ENCODE results near the gene SPATA31E1.

Gene SPATA31E1

GRCh38 chr9:87871425-87872078, 11.1 kb upstream of the SPATA31E1 start:
- TF ChIP-seq POLR2A (IDR thresholded peaks at IDR 0.05; ENCODE audit: low read depth, low read length) (no peak), TAF1 (IDR thresholded peaks at IDR 0.05; ENCODE audit: low read depth, low read length) (no peak), PAX5 (IDR thresholded peaks at IDR 0.05; ENCODE audit: insufficient read depth, low read length, severe bottlenecking) (no peak), POU2F2 (IDR thresholded peaks at IDR 0.05; ENCODE audit: low read depth, low read length) (no peak), POLR2AphosphoS5 (IDR thresholded peaks at IDR 0.05; ENCODE audit: low read depth, low read length) (no peak), SPI1 (IDR thresholded peaks at IDR 0.05; ENCODE audit: low read depth, low read length) (no peak)
- no peak for FAIRE-seq

GRCh38 chr9:87872079-87872624, 10.5 kb upstream of the SPATA31E1 start:
- DNase-seq (ENCODE audit: insufficient read length, low spot score): no peak
- no peak for TF ChIP-seq PAX5 (IDR thresholded peaks at IDR 0.05; ENCODE audit: insufficient read depth, low read length, severe bottlenecking)
- no peak for TF ChIP-seq POLR2AphosphoS5 (IDR thresholded peaks at IDR 0.05; ENCODE audit: low read depth, low read length)
- TF ChIP-seq TAF1 (IDR thresholded peaks at IDR 0.05; ENCODE audit: low read depth, low read length): no peak
- no peak for TF ChIP-seq SPI1 (IDR thresholded peaks at IDR 0.05; ENCODE audit: low read depth, low read length)
- no peak for TF ChIP-seq POU2F2 (IDR thresholded peaks at IDR 0.05; ENCODE audit: low read depth, low read length)
- TF ChIP-seq POLR2A (IDR thresholded peaks at IDR 0.05; ENCODE audit: low read depth, low read length): no peak
- FAIRE-seq: no peak

More at GRCh38 chr9:87871425-87872078, 11.1 kb upstream of the SPATA31E1 start:
- no peak for DNase-seq (ENCODE audit: insufficient read length, low spot score)

- DNase-seq (ENCODE audit: insufficient read length, low spot score): no peak
Measured at GRCh38 chr9:87873607-87874303, 8.9 kb upstream of the SPATA31E1 start.

GRCh38 chr9:87874304-87874623, 8.4 kb upstream of the SPATA31E1 start:
- no peak for TF ChIP-seq SPI1 (IDR thresholded peaks at IDR 0.05; ENCODE audit: low read depth, low read length)
- TF ChIP-seq PAX5 (IDR thresholded peaks at IDR 0.05; ENCODE audit: insufficient read depth, low read length, severe bottlenecking): no peak
- TF ChIP-seq TAF1 (IDR thresholded peaks at IDR 0.05; ENCODE audit: low read depth, low read length): no peak
- TF ChIP-seq POLR2A (IDR thresholded peaks at IDR 0.05; ENCODE audit: low read depth, low read length): no peak
- TF ChIP-seq POU2F2 (IDR thresholded peaks at IDR 0.05; ENCODE audit: low read depth, low read length): no peak
- no peak for TF ChIP-seq POLR2AphosphoS5 (IDR thresholded peaks at IDR 0.05; ENCODE audit: low read depth, low read length)
- no peak for DNase-seq (ENCODE audit: insufficient read length, low spot score)
- FAIRE-seq: no peak

More at GRCh38 chr9:87873607-87874303, 8.9 kb upstream of the SPATA31E1 start:
- TF ChIP-seq TAF1 (IDR thresholded peaks at IDR 0.05; ENCODE audit: low read depth, low read length) (no peak), SPI1 (IDR thresholded peaks at IDR 0.05; ENCODE audit: low read depth, low read length) (no peak), PAX5 (IDR thresholded peaks at IDR 0.05; ENCODE audit: insufficient read depth, low read length, severe bottlenecking) (no peak), POLR2AphosphoS5 (IDR thresholded peaks at IDR 0.05; ENCODE audit: low read depth, low read length) (no peak), POU2F2 (IDR thresholded peaks at IDR 0.05; ENCODE audit: low read depth, low read length) (no peak), POLR2A (IDR thresholded peaks at IDR 0.05; ENCODE audit: low read depth, low read length) (no peak)
- FAIRE-seq: no peak

GRCh38 chr9:87875060-87875459, 7.6 kb upstream of the SPATA31E1 start:
- FAIRE-seq: no peak
- no peak for DNase-seq (ENCODE audit: insufficient read length, low spot score)
- TF ChIP-seq POLR2A (IDR thresholded peaks at IDR 0.05; ENCODE audit: low read depth, low read length): no peak
- TF ChIP-seq PAX5 (IDR thresholded peaks at IDR 0.05; ENCODE audit: insufficient read depth, low read length, severe bottlenecking): no peak
- no peak for TF ChIP-seq POU2F2 (IDR thresholded peaks at IDR 0.05; ENCODE audit: low read depth, low read length)
- TF ChIP-seq POLR2AphosphoS5 (IDR thresholded peaks at IDR 0.05; ENCODE audit: low read depth, low read length): no peak
- no peak for TF ChIP-seq SPI1 (IDR thresholded peaks at IDR 0.05; ENCODE audit: low read depth, low read length)
- TF ChIP-seq TAF1 (IDR thresholded peaks at IDR 0.05; ENCODE audit: low read depth, low read length): no peak

GRCh38 chr9:87875831-87876545, 6.7 kb upstream of the SPATA31E1 start:
- TF ChIP-seq SPI1 (IDR thresholded peaks at IDR 0.05; ENCODE audit: low read depth, low read length): no peak
- TF ChIP-seq POU2F2 (IDR thresholded peaks at IDR 0.05; ENCODE audit: low read depth, low read length): no peak
- no peak for TF ChIP-seq POLR2AphosphoS5 (IDR thresholded peaks at IDR 0.05; ENCODE audit: low read depth, low read length)
- TF ChIP-seq PAX5 (IDR thresholded peaks at IDR 0.05; ENCODE audit: insufficient read depth, low read length, severe bottlenecking): no peak
- TF ChIP-seq POLR2A (IDR thresholded peaks at IDR 0.05; ENCODE audit: low read depth, low read length): no peak
- TF ChIP-seq TAF1 (IDR thresholded peaks at IDR 0.05; ENCODE audit: low read depth, low read length): no peak
- no peak for DNase-seq (ENCODE audit: insufficient read length, low spot score)
- FAIRE-seq: no peak

GRCh38 chr9:87876708-87877107, 6.0 kb upstream of the SPATA31E1 start:
- TF ChIP-seq TAF1 (IDR thresholded peaks at IDR 0.05; ENCODE audit: low read depth, low read length): no peak
- TF ChIP-seq POLR2A (IDR thresholded peaks at IDR 0.05; ENCODE audit: low read depth, low read length): no peak
- no peak for TF ChIP-seq POU2F2 (IDR thresholded peaks at IDR 0.05; ENCODE audit: low read depth, low read length)
- TF ChIP-seq SPI1 (IDR thresholded peaks at IDR 0.05; ENCODE audit: low read depth, low read length): no peak
- TF ChIP-seq POLR2AphosphoS5 (IDR thresholded peaks at IDR 0.05; ENCODE audit: low read depth, low read length): no peak
- no peak for TF ChIP-seq PAX5 (IDR thresholded peaks at IDR 0.05; ENCODE audit: insufficient read depth, low read length, severe bottlenecking)

GRCh38 chr9:87878989-87879511, 3.6 kb upstream of the SPATA31E1 start:
- FAIRE-seq (no peak), DNase-seq (ENCODE audit: insufficient read length, low spot score) (no peak)
- no peak for TF ChIP-seq TAF1 (IDR thresholded peaks at IDR 0.05; ENCODE audit: low read depth, low read length)
- no peak for TF ChIP-seq POLR2A (IDR thresholded peaks at IDR 0.05; ENCODE audit: low read depth, low read length)
- TF ChIP-seq PAX5 (IDR thresholded peaks at IDR 0.05; ENCODE audit: insufficient read depth, low read length, severe bottlenecking): no peak
- TF ChIP-seq POLR2AphosphoS5 (IDR thresholded peaks at IDR 0.05; ENCODE audit: low read depth, low read length): no peak
- no peak for TF ChIP-seq SPI1 (IDR thresholded peaks at IDR 0.05; ENCODE audit: low read depth, low read length)
- TF ChIP-seq POU2F2 (IDR thresholded peaks at IDR 0.05; ENCODE audit: low read depth, low read length): no peak

More at GRCh38 chr9:87876708-87877107, 6.0 kb upstream of the SPATA31E1 start:
- DNase-seq (ENCODE audit: insufficient read length, low spot score) (no peak), FAIRE-seq (no peak)

Measured in GM12891 (cell line).